ENCODE measurements around the gene PDX1.
"Not testable (repeated sequence)": the region's sequence is repeated elsewhere in the genome, so short reads cannot be mapped to it uniquely, and the experiment has no call there.

PDX1 gene

GRCh38 chr13:27962982-27963381 is 43.2 kb downstream of the PDX1 start:
- no peak overlapping the region for H3K27ac ChIP-seq (replicated peaks)
- no peak for DNase-seq (ENCODE audit: low read depth in 1 of 2, low spot score in 1 of 2)
- no peak overlapping the region for H3K4me3 ChIP-seq (replicated peaks; ENCODE audit: insufficient read depth, low read length)
- no peak for TF ChIP-seq POLR2AphosphoS5 (IDR thresholded peaks at IDR 0.05; ENCODE audit: low read depth)
- peaks cover 70% of the 10 kb centered on the region for H3K27me3 ChIP-seq (ENCODE audit: insufficient read depth, poor library complexity, severe bottlenecking)

DNA sequence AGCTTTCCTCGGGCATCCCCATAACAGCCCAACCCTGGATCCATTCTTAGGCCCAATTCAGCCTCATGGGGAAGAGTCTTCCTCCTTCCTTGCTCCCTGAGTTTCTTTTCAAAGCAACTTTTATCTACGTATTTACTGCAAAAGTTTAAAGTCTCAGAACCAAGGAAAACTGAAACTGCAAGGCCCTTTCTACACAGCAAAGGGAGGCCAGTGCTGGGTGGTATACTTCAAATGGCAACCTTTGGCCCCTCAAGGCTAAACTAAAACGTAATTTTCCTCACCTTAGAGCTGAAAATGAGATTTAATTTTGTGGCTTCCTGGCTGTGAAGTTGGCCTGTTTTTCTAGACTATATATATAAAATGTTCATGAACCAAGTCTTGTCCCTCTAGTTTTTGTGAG is 43.7 kb downstream of the PDX1 start:
- Histone ChIP-seq H3K27ac (replicated peaks) (no peak overlapping the region), H3K4me3 (replicated peaks; ENCODE audit: insufficient read depth, low read length) (no peak overlapping the region), H3K27me3 (ENCODE audit: insufficient read depth, poor library complexity, severe bottlenecking) (peaks cover 75% of the 10 kb centered on the region)
- TF ChIP-seq POLR2AphosphoS5 (IDR thresholded peaks at IDR 0.05; ENCODE audit: low read depth) (no peak), GABPA (IDR thresholded peaks at IDR 0.05; ENCODE audit: low read depth) (no peak), SPI1 (IDR thresholded peaks at IDR 0.05; ENCODE audit: borderline replicate concordance, low read depth) (no peak), CTCF (IDR thresholded peaks at IDR 0.05; ENCODE audit: insufficient read depth, low read length) (no peak)
- TF ChIP-seq, protein P1, sequence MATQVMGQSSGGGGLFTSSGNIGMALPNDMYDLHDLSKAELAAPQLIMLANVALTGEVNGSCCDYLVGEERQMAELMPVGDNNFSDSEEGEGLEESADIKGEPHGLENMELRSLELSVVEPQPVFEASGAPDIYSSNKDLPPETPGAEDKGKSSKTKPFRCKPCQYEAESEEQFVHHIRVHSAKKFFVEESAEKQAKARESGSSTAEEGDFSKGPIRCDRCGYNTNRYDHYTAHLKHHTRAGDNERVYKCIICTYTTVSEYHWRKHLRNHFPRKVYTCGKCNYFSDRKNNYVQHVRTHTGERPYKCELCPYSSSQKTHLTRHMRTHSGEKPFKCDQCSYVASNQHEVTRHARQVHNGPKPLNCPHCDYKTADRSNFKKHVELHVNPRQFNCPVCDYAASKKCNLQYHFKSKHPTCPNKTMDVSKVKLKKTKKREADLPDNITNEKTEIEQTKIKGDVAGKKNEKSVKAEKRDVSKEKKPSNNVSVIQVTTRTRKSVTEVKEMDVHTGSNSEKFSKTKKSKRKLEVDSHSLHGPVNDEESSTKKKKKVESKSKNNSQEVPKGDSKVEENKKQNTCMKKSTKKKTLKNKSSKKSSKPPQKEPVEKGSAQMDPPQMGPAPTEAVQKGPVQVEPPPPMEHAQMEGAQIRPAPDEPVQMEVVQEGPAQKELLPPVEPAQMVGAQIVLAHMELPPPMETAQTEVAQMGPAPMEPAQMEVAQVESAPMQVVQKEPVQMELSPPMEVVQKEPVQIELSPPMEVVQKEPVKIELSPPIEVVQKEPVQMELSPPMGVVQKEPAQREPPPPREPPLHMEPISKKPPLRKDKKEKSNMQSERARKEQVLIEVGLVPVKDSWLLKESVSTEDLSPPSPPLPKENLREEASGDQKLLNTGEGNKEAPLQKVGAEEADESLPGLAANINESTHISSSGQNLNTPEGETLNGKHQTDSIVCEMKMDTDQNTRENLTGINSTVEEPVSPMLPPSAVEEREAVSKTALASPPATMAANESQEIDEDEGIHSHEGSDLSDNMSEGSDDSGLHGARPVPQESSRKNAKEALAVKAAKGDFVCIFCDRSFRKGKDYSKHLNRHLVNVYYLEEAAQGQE (IDR thresholded peaks at IDR 0.05; ENCODE audit: insufficient replicate concordance, low read depth): no peak
- no peak for DNase-seq (ENCODE audit: low read depth in 1 of 2, low spot score in 1 of 2)

- H3K27me3 ChIP-seq (ENCODE audit: insufficient read depth, poor library complexity, severe bottlenecking): peaks cover 82% of the 10 kb centered on the region
These were observed 44.4 kb downstream of the PDX1 start for GRCh38 chr13:27964206-27964605.

DNA sequence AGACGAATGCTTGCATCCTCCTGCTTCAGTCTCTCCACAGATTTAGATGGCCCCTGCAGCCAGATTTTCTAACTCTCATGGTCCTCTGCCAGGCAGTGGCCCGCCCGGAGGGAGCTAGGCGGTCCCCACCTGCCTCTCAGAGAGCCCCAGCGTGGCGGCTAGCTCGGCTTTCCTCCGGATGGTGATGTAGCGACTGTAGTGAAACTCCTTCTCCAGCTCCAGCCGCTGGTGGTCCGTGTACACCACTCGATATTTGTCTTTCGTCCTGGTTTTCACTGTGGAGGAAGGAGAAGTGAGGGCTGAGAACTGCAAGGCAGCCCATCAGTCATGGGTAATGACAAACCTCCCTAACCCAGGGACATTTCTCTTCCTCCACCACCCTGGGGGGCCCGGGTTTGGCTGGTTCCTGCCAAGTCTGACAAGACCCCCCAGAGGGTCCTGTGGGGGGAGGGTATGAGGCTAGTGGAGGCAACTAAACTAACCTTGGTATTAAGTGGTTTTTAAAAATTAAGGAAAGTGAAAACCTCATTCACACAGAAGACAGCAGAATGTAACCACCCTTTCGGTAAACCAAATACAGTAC is 45.0 kb downstream of the PDX1 start:
- DNase-seq (ENCODE audit: low read depth in 1 of 2, low spot score in 1 of 2): no peak
- H3K27ac ChIP-seq (replicated peaks): no peak overlapping the region
- TF ChIP-seq CTCF (IDR thresholded peaks at IDR 0.05; ENCODE audit: insufficient read depth, low read length) (no peak), POLR2AphosphoS5 (IDR thresholded peaks at IDR 0.05; ENCODE audit: low read depth) (no peak), GABPA (IDR thresholded peaks at IDR 0.05; ENCODE audit: low read depth) (no peak), SPI1 (IDR thresholded peaks at IDR 0.05; ENCODE audit: borderline replicate concordance, low read depth) (no peak)
- TF ChIP-seq, protein P1 (IDR thresholded peaks at IDR 0.05; ENCODE audit: insufficient replicate concordance, low read depth): no peak
- H3K27me3 ChIP-seq (ENCODE audit: insufficient read depth, poor library complexity, severe bottlenecking): peaks cover 86% of the 10 kb centered on the region
- no peak overlapping the region for H3K4me3 ChIP-seq (replicated peaks; ENCODE audit: insufficient read depth, low read length)

More at GRCh38 chr13:27964206-27964605, 44.4 kb downstream of the PDX1 start:
- H3K4me3 ChIP-seq (replicated peaks; ENCODE audit: insufficient read depth, low read length); H3K27ac ChIP-seq (replicated peaks); DNase-seq (ENCODE audit: low read depth in 1 of 2, low spot score in 1 of 2): not testable (repeated sequence)

GRCh38 chr13:27965343-27965739 is 45.5 kb downstream of the PDX1 start:
- TF ChIP-seq GABPA (IDR thresholded peaks at IDR 0.05; ENCODE audit: low read depth): no peak
- no peak for TF ChIP-seq CTCF (IDR thresholded peaks at IDR 0.05; ENCODE audit: insufficient read depth, low read length)
- TF ChIP-seq, protein P1 (IDR thresholded peaks at IDR 0.05; ENCODE audit: insufficient replicate concordance, low read depth): no peak
- TF ChIP-seq SPI1 (IDR thresholded peaks at IDR 0.05; ENCODE audit: borderline replicate concordance, low read depth): no peak
- TF ChIP-seq POLR2AphosphoS5 (IDR thresholded peaks at IDR 0.05; ENCODE audit: low read depth): no peak
- H3K27me3 ChIP-seq (ENCODE audit: insufficient read depth, poor library complexity, severe bottlenecking): peaks cover 89% of the 10 kb centered on the region
- H3K27ac ChIP-seq (replicated peaks): no peak overlapping the region
- H3K4me3 ChIP-seq (replicated peaks; ENCODE audit: insufficient read depth, low read length): no peak overlapping the region
- DNase-seq (ENCODE audit: low read depth in 1 of 2, low spot score in 1 of 2): no peak

Measured in HL-60 (cell line).